Gastrocnemius medialis (tissue), 4 donors: ENCODE measurements around the gene XPO1. TPM values are rescaled to one million over a fixed set of nuclear protein-coding genes. Genes with fewer than 3 reads are reported as not detected.
A peak's percentile ranks its signal among the peaks of the same experiment; 100 is the strongest.
"Not testable (repeated sequence)": the region's sequence is repeated elsewhere in the genome, so short reads cannot be mapped to it uniquely, and the experiment has no call there.

Experiments
- ATAC-seq, 2 donors: fragments of 150-250 bp; one replicate each; pipeline ENCODE4 v1.9.1; 2016
- DNase-seq, 2 donors: peaks; one replicate each; pipeline ENCODE4 v3.0.0-alpha.2; 2019
- H3K27ac ChIP-seq, 4 donors: fragments of 200-600 bp; sonication (generic); 1 replicate in 1 of 4; 2 replicates in 3 of 4; pipeline ENCODE4 v1.5.1; 2016 to 2018; ENCODE audit warnings: mild to moderate bottlenecking in 2 of 4, moderate library complexity in 1 of 4
- H3K27me3 ChIP-seq, 3 donors: fragments of 200-600 bp; sonication (generic) in 2 of 3; 1 replicate in 1 of 3; 2 replicates in 2 of 3; pipeline versions ENCODE4 v1.5.1 to v1.6.0; 2016 to 2019; ENCODE audit warnings: mild to moderate bottlenecking in 1 of 3, moderate library complexity in 1 of 3
- H3K36me3 ChIP-seq, 2 donors: fragments of 200-600 bp; sonication (generic) in 1 of 2; one replicate each; pipeline ENCODE4 v1.5.1; 2017 to 2018
- H3K4me1 ChIP-seq, 2 donors: fragments of 200-600 bp; sonication (generic) in 1 of 2; one replicate each; pipeline ENCODE4 v1.5.1; 2016 to 2017; ENCODE audit warnings: mild to moderate bottlenecking in 2 of 2
- H3K4me3 ChIP-seq, 4 donors: fragments of 200-600 bp; sonication (generic) in 3 of 4; 1 replicate in 1 of 4; 2 replicates in 3 of 4; pipeline ENCODE4 v1.5.1; 2016 to 2019; ENCODE audit warnings: mild to moderate bottlenecking in 2 of 4
- H3K9me3 ChIP-seq, 3 donors: fragments of 200-600 bp; sonication (generic) in 2 of 3; 1 replicate in 1 of 3; 2 replicates in 2 of 3; pipeline ENCODE4 v1.5.1; 2016 to 2019
- CTCF ChIP-seq, 5 experiments: fragments of 450-650 bp in 3 of 5; fragments of 200-600 bp in 2 of 5; sonication (generic) in 2 of 5; IDR thresholded peaks in 4 of 5; conservative IDR thresholded peaks in 1 of 5; 1 replicate in 4 of 5; 2 replicates in 1 of 5; pipeline ENCODE4 v1.5.1; 2016 to 2019; ENCODE audit warnings: antibody characterized with exemption in 5 of 5, mild to moderate bottlenecking in 3 of 5, moderate library complexity in 3 of 5
- POLR2A ChIP-seq, 2 donors: fragments of 450-650 bp; IDR thresholded peaks; one replicate each; pipeline ENCODE4 v1.6.1; 2017; ENCODE audit warnings: antibody characterized with exemption in 2 of 2, mild to moderate bottlenecking in 2 of 2, moderate library complexity in 2 of 2
- in situ Hi-C, 4 donors: fragments of 200-750 bp; cut with MboI; loops; one replicate each; pipeline versions ENCODE4 v1.15.0 to v1.8.0; 2017; ENCODE audit warnings: low sequenced_read_pairs in 4 of 4
- intact Hi-C: fragments of 100-400 bp; cut with DNase I; formaldehyde crosslinking; loops from one replicate; pipeline ENCODE4 v1.15.1; 2023; ENCODE audit warnings: low total_unique reads
- total RNA-seq, 4 donors: library from RNA; depleted of rRNA; stranded (reverse); fragments of >200 nt; gene quantifications; one replicate each; pipeline versions ENCODE4 v1.1.0 to v1.2.3, GENCODE V29; 2016

The XPO1 gene, protein sequence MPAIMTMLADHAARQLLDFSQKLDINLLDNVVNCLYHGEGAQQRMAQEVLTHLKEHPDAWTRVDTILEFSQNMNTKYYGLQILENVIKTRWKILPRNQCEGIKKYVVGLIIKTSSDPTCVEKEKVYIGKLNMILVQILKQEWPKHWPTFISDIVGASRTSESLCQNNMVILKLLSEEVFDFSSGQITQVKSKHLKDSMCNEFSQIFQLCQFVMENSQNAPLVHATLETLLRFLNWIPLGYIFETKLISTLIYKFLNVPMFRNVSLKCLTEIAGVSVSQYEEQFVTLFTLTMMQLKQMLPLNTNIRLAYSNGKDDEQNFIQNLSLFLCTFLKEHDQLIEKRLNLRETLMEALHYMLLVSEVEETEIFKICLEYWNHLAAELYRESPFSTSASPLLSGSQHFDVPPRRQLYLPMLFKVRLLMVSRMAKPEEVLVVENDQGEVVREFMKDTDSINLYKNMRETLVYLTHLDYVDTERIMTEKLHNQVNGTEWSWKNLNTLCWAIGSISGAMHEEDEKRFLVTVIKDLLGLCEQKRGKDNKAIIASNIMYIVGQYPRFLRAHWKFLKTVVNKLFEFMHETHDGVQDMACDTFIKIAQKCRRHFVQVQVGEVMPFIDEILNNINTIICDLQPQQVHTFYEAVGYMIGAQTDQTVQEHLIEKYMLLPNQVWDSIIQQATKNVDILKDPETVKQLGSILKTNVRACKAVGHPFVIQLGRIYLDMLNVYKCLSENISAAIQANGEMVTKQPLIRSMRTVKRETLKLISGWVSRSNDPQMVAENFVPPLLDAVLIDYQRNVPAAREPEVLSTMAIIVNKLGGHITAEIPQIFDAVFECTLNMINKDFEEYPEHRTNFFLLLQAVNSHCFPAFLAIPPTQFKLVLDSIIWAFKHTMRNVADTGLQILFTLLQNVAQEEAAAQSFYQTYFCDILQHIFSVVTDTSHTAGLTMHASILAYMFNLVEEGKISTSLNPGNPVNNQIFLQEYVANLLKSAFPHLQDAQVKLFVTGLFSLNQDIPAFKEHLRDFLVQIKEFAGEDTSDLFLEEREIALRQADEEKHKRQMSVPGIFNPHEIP (N-terminal part only)
- 10 to 100 TPM; 34.3 to 69.1 (median 56.3) TPM for total RNA-seq

GRCh38 chr2:61538200-61538919, at the start of gene XPO1:
Gene XPO1 (minus strand): TSS chr2:61538356. CDS start chr2:61533897, 4,459 bp downstream.
- H3K27ac ChIP-seq = peak within 1 kb of the TSS; percentile 97 to 99 (median 99)
- TF ChIP-seq CTCF (IDR thresholded peaks at IDR 0.05 in 4 of 5, conservative IDR thresholded peaks at IDR 0.05 in 1 of 5) (peak in 2 of 5 experiments; percentile 6 to 10), POLR2A (IDR thresholded peaks at IDR 0.05) (peak; percentile 90 to 91)
- peaks cover 29 to 30% of the 10 kb centered on the region in 2 donors for H3K4me1 ChIP-seq
- no peaks in the 10 kb centered on the region for H3K36me3 ChIP-seq
- no peaks in the 10 kb centered on the region for H3K9me3 ChIP-seq
- peak; percentile 99 for DNase-seq
- H3K4me3 ChIP-seq = peak within 1 kb of the TSS; percentile 73 to 94 (median 82)
- in situ Hi-C loops = loop anchor here (10.0 to 25.0 kb wide), 4 partner anchors 64 to 226 kb away; partner anchors contain the start of gene USP34 (in 1 of the 4)
- intact Hi-C loops = loop anchor here (1.0 to 5.0 kb wide), 7 partner anchors 67 to 361 kb away; partner anchors contain the start of gene USP34
- no peaks in the 10 kb centered on the region for H3K27me3 ChIP-seq
- ATAC-seq = peak; percentile 80 to 82

GRCh38 chr2:61586928-61587327, 48.8 kb upstream of the XPO1 start:
- in situ Hi-C loops, H3K27ac ChIP-seq, H3K36me3 ChIP-seq, ATAC-seq, H3K9me3 ChIP-seq, H3K4me1 ChIP-seq, H3K4me3 ChIP-seq, DNase-seq, intact Hi-C loops, H3K27me3 ChIP-seq: not testable (repeated sequence)

DNA sequence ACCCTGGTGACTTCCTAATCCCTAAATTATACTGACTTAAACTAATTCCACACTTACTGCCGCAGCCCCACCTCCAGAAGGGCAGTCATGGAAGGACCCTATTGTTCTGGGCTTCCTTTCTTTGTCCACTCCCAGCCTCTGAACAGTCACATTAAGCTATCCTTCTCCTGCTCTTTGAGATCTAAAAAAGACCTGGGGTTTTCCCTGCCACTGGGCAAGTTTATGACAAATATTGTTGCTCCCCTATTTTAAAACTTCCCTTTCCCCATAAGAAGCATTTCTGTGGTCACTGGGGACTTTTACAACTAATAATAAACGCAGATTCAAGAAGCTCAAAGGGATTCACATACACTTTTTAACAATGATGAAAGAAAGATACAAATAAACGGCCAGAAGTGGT, 47.2 kb upstream of the XPO1 start:
- no peak overlapping the region for H3K27ac ChIP-seq

DNA sequence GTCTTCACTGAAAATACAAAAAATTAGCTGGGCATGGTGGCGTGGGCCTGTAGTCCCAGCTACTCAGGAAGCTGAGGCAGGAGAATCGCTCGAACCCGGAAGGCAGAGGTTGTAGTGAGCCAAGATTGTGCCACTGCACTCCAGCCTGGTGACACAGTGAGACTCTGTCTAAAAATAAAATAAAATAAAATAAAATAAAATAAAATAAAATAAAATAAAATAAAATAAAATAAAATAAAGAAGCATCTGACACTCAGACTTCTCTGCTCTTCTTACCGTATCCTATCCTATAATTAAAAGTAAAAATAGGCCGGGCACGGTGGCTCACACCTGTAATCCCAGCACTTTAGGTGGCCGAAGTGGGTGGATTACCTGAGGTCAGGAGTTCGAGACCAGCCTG, 46.2 kb upstream of the XPO1 start:
- intact Hi-C loops, H3K36me3 ChIP-seq, in situ Hi-C loops, H3K4me1 ChIP-seq, DNase-seq, H3K9me3 ChIP-seq, H3K27me3 ChIP-seq, H3K4me3 ChIP-seq, ATAC-seq, H3K27ac ChIP-seq: not testable (repeated sequence)

More for the DNA sequence above, 47.2 kb upstream of the XPO1 start:
- TF ChIP-seq CTCF (IDR thresholded peaks at IDR 0.05 in 4 of 5, conservative IDR thresholded peaks at IDR 0.05 in 1 of 5) = no peak
- TF ChIP-seq POLR2A (IDR thresholded peaks at IDR 0.05) = no peak
- in situ Hi-C loops = no loop called here
- H3K27me3 ChIP-seq = no peaks in the 10 kb centered on the region
- intact Hi-C loops = no loop called here
- H3K4me1 ChIP-seq = no peaks in the 10 kb centered on the region
- H3K36me3 ChIP-seq = no peaks in the 10 kb centered on the region
- no peaks in the 10 kb centered on the region for H3K9me3 ChIP-seq
- H3K4me3 ChIP-seq = no peak overlapping the region
- ATAC-seq (no peak), DNase-seq (no peak)

GRCh38 chr2:61582165-61582564, 44.0 kb upstream of the XPO1 start:
- in situ Hi-C loops = no loop called here
- ATAC-seq = no peak
- no peaks in the 10 kb centered on the region for H3K36me3 ChIP-seq

More at GRCh38 chr2:61582165-61582564, 44.0 kb upstream of the XPO1 start:
- TF ChIP-seq POLR2A (IDR thresholded peaks at IDR 0.05) (no peak), CTCF (IDR thresholded peaks at IDR 0.05 in 4 of 5, conservative IDR thresholded peaks at IDR 0.05 in 1 of 5) (no peak)
- H3K9me3 ChIP-seq = no peaks in the 10 kb centered on the region
- H3K4me3 ChIP-seq = no peak overlapping the region
- intact Hi-C loops = no loop called here
- no peak overlapping the region for H3K27ac ChIP-seq
- no peak for DNase-seq
- no peaks in the 10 kb centered on the region for H3K4me1 ChIP-seq
- H3K27me3 ChIP-seq = no peaks in the 10 kb centered on the region
